Neuron (in vitro differentiated cells): Measurements from ENCODE around the gene COL17A1.

ENCODE experiments used
- H2AFZ ChIP-seq: one replicate; pipeline ENCODE4 v1.6.1; 2013; ENCODE audit warnings: low read depth, mild to moderate bottlenecking, inconsistent platforms, low read length, moderate library complexity
- H3K27me3 ChIP-seq: one replicate; pipeline ENCODE4 v1.6.1; 2013; ENCODE audit warnings: low read length; ENCODE audit not compliant: insufficient read depth
- H3K36me3 ChIP-seq: one replicate; pipeline ENCODE4 v1.6.1; 2013; ENCODE audit warnings: low read length; ENCODE audit not compliant: insufficient read depth
- H3K4me1 ChIP-seq: one replicate; pipeline ENCODE4 v1.6.1; 2013; ENCODE audit warnings: low read length; ENCODE audit not compliant: insufficient read depth
- H3K4me3 ChIP-seq: 2 replicates; pipeline ENCODE4 v1.5.1; 2013; ENCODE audit warnings: mild to moderate bottlenecking, low read length, moderate library complexity
- H3K9me3 ChIP-seq: one replicate; pipeline ENCODE4 v1.6.1; 2013; ENCODE audit warnings: low read length

Gene COL17A1

GRCh38 chr10:104088239-104088638 lies 2.6 kb upstream of the COL17A1 start:
- no peak overlapping the region for H2AFZ ChIP-seq
- H3K36me3 ChIP-seq = no peaks in the 10 kb centered on the region
- H3K27me3 ChIP-seq = no peaks in the 10 kb centered on the region
- peaks cover 21% of the 10 kb centered on the region for H3K4me1 ChIP-seq
- H3K4me3 ChIP-seq = no peak overlapping the region
- H3K9me3 ChIP-seq = no peaks in the 10 kb centered on the region

GRCh38 chr10:104084482-104085142 lies 1.1 kb downstream of the COL17A1 start:
- H3K4me1 ChIP-seq = peaks cover 3% of the 10 kb centered on the region

GRCh38 chr10:104081998-104082397 lies 3.7 kb downstream of the COL17A1 start:
- H3K4me3 ChIP-seq = no peak overlapping the region
- no peaks in the 10 kb centered on the region for H3K27me3 ChIP-seq

More at GRCh38 chr10:104084482-104085142, 1.1 kb downstream of the COL17A1 start:
- Histone ChIP-seq H3K4me3 (no peak overlapping the region), H3K27me3 (no peaks in the 10 kb centered on the region), H3K9me3 (no peaks in the 10 kb centered on the region), H2AFZ (no peak overlapping the region), H3K36me3 (no peaks in the 10 kb centered on the region)

GRCh38 chr10:104080762-104081161 lies 4.9 kb downstream of the COL17A1 start:
- Histone ChIP-seq H2AFZ (no peak overlapping the region), H3K27me3 (no peaks in the 10 kb centered on the region), H3K9me3 (no peaks in the 10 kb centered on the region), H3K4me1 (peaks cover 11% of the 10 kb centered on the region), H3K4me3 (no peak overlapping the region), H3K36me3 (no peaks in the 10 kb centered on the region)

More at GRCh38 chr10:104081998-104082397, 3.7 kb downstream of the COL17A1 start:
- Histone ChIP-seq H3K4me1 (peaks cover 5% of the 10 kb centered on the region), H3K36me3 (no peaks in the 10 kb centered on the region), H3K9me3 (no peaks in the 10 kb centered on the region), H2AFZ (no peak overlapping the region)

- Histone ChIP-seq H3K4me1 (peaks cover 11% of the 10 kb centered on the region), H3K27me3 (no peaks in the 10 kb centered on the region), H3K36me3 (no peaks in the 10 kb centered on the region), H3K9me3 (no peaks in the 10 kb centered on the region), H3K4me3 (no peak overlapping the region), H2AFZ (peak overlapping the region; percentile 78)
Observed at GRCh38 chr10:104077663-104078151, 8.0 kb downstream of the COL17A1 start.

- no peak overlapping the region for H3K4me3 ChIP-seq
Observed at GRCh38 chr10:104077247-104077646, 8.4 kb downstream of the COL17A1 start.

GRCh38 chr10:104076743-104077160 lies 8.9 kb downstream of the COL17A1 start:
- Histone ChIP-seq H3K4me1 (peaks cover 11% of the 10 kb centered on the region), H3K9me3 (no peaks in the 10 kb centered on the region), H2AFZ (peak overlapping the region; percentile 78), H3K4me3 (no peak overlapping the region), H3K36me3 (no peaks in the 10 kb centered on the region), H3K27me3 (peaks cover 3% of the 10 kb centered on the region)

More at GRCh38 chr10:104077247-104077646, 8.4 kb downstream of the COL17A1 start:
- Histone ChIP-seq H3K4me1 (peaks cover 11% of the 10 kb centered on the region), H3K36me3 (no peaks in the 10 kb centered on the region), H2AFZ (peak overlapping the region; percentile 78), H3K9me3 (no peaks in the 10 kb centered on the region), H3K27me3 (no peaks in the 10 kb centered on the region)

- Histone ChIP-seq H3K9me3 (no peaks in the 10 kb centered on the region), H3K27me3 (peaks cover 15% of the 10 kb centered on the region), H3K36me3 (no peaks in the 10 kb centered on the region), H2AFZ (no peak overlapping the region), H3K4me3 (no peak overlapping the region), H3K4me1 (peaks cover 11% of the 10 kb centered on the region)
Observed at GRCh38 chr10:104074505-104074904, 11.2 kb downstream of the COL17A1 start.

GRCh38 chr10:104072786-104073185 lies 12.9 kb downstream of the COL17A1 start:
- no peak overlapping the region for H3K4me3 ChIP-seq
- H2AFZ ChIP-seq = no peak overlapping the region
- H3K36me3 ChIP-seq = no peaks in the 10 kb centered on the region
- peaks cover 11% of the 10 kb centered on the region for H3K4me1 ChIP-seq
- H3K27me3 ChIP-seq = peaks cover 15% of the 10 kb centered on the region
- H3K9me3 ChIP-seq = no peaks in the 10 kb centered on the region

- Histone ChIP-seq H3K27me3 (peaks cover 20% of the 10 kb centered on the region), H3K4me1 (peaks cover 4% of the 10 kb centered on the region)
Observed at GRCh38 chr10:104069613-104070012, 16.1 kb downstream of the COL17A1 start.

GRCh38 chr10:104067525-104067924 lies 18.2 kb downstream of the COL17A1 start:
- Histone ChIP-seq H2AFZ (peak overlapping the region; percentile 21), H3K27me3 (peaks cover 20% of the 10 kb centered on the region), H3K4me1 (peaks cover 4% of the 10 kb centered on the region), H3K36me3 (no peaks in the 10 kb centered on the region), H3K9me3 (no peaks in the 10 kb centered on the region), H3K4me3 (no peak overlapping the region)

More at GRCh38 chr10:104069613-104070012, 16.1 kb downstream of the COL17A1 start:
- Histone ChIP-seq H3K36me3 (no peaks in the 10 kb centered on the region), H3K4me3 (no peak overlapping the region), H3K9me3 (no peaks in the 10 kb centered on the region), H2AFZ (no peak overlapping the region)

GRCh38 chr10:104066945-104067344 lies 18.7 kb downstream of the COL17A1 start:
- Histone ChIP-seq H3K27me3 (peaks cover 20% of the 10 kb centered on the region), H3K4me1 (peaks cover 4% of the 10 kb centered on the region), H3K4me3 (no peak overlapping the region), H3K36me3 (no peaks in the 10 kb centered on the region), H3K9me3 (no peaks in the 10 kb centered on the region), H2AFZ (peak overlapping the region; percentile 21)

- peaks cover 8% of the 10 kb centered on the region for H3K27me3 ChIP-seq
- H3K9me3 ChIP-seq = no peaks in the 10 kb centered on the region
- no peak overlapping the region for H2AFZ ChIP-seq
- peaks cover 4% of the 10 kb centered on the region for H3K4me1 ChIP-seq
- no peaks in the 10 kb centered on the region for H3K36me3 ChIP-seq
- H3K4me3 ChIP-seq = no peak overlapping the region
Observed at GRCh38 chr10:104065748-104066147, 19.9 kb downstream of the COL17A1 start.
